Activated naive CD4-positive, alpha-beta T cell treated with anti-CD3 and anti-CD28 coated beads, Interleukin-2, amount 10 ng/mL, durations not matched to agents 7 days and 5 days (primary cell): ENCODE measurements around the gene DNMT1.
"Not testable (repeated sequence)": the region's sequence is repeated elsewhere in the genome, so short reads cannot be mapped to it uniquely, and the experiment has no call there.

Experiments
- CTCF ChIA-PET: fragments of 350-600 bp; sonication (Branson Sonifier 250); formaldehyde crosslinking; loops from one replicate; lab custom pipeline; 2021; ENCODE audit warnings: antibody characterized with exemption; lab: Charles Lee
- DNase-seq: peaks from one replicate; pipeline ENCODE4 v3.0.0-alpha.2; 2020
- H3K27ac Mint-ChIP-seq: one replicate; pipeline ENCODE4 v1.8.0; 2021; ENCODE audit warnings: mild to moderate bottlenecking, moderate library complexity, mixed read lengths
- H3K27me3 Mint-ChIP-seq: one replicate; pipeline ENCODE4 v1.8.0; 2021; ENCODE audit warnings: mild to moderate bottlenecking, mixed read lengths
- H3K36me3 Mint-ChIP-seq: one replicate; pipeline ENCODE4 v1.8.0; 2021; ENCODE audit warnings: mixed read lengths
- H3K4me1 Mint-ChIP-seq: one replicate; pipeline ENCODE4 v1.8.0; 2021; ENCODE audit warnings: mixed read lengths
- H3K4me3 Mint-ChIP-seq: one replicate; pipeline ENCODE4 v1.8.0; 2021; ENCODE audit warnings: mild to moderate bottlenecking, moderate library complexity, mixed read lengths
- H3K9me3 Mint-ChIP-seq: one replicate; pipeline ENCODE4 v1.8.0; 2021; ENCODE audit warnings: mixed read lengths

DNMT1 gene

GRCh38 chr19:10207026-10207425 lies 12.3 kb upstream of the DNMT1 start:
- H3K4me3 Mint-ChIP-seq = no peak overlapping the region
- no peaks in the 10 kb centered on the region for H3K4me1 Mint-ChIP-seq
- peaks cover 7% of the 10 kb centered on the region for H3K9me3 Mint-ChIP-seq
- no peak for DNase-seq
- H3K27me3 Mint-ChIP-seq = peaks cover 26% of the 10 kb centered on the region
- H3K36me3 Mint-ChIP-seq = no peaks in the 10 kb centered on the region
- no peak overlapping the region for H3K27ac Mint-ChIP-seq
- CTCF ChIA-PET = interaction anchor here (0.7 to 1.0 kb wide), 2 partner anchors 13 to 43 kb away, joined by 3 read pairs; no protein-coding TSS in a partner anchor

GRCh38 chr19:10206226-10206885 lies 11.6 kb upstream of the DNMT1 start:
- no peak overlapping the region for H3K4me3 Mint-ChIP-seq
- CTCF ChIA-PET = interaction anchor here (0.6 to 1.0 kb wide), 3 partner anchors 9 to 44 kb away, joined by 3 read pairs; no protein-coding TSS in a partner anchor
- no peak for DNase-seq

GRCh38 chr19:10205636-10206035 lies 10.9 kb upstream of the DNMT1 start:
- Mint-ChIP-seq H3K4me1 (no peaks in the 10 kb centered on the region), H3K9me3 (peaks cover 7% of the 10 kb centered on the region), H3K27me3 (peaks cover 22% of the 10 kb centered on the region), H3K27ac (no peak overlapping the region), H3K36me3 (no peaks in the 10 kb centered on the region), H3K4me3 (no peak overlapping the region)
- CTCF ChIA-PET = interaction anchor here (0.6 to 1.0 kb wide), 2 partner anchors 10 to 45 kb away, joined by 3 read pairs; no protein-coding TSS in a partner anchor
- DNase-seq = no peak

More at GRCh38 chr19:10206226-10206885, 11.6 kb upstream of the DNMT1 start:
- Mint-ChIP-seq H3K27me3 (peaks cover 22% of the 10 kb centered on the region), H3K27ac (no peak overlapping the region), H3K4me1 (no peaks in the 10 kb centered on the region), H3K9me3 (peaks cover 7% of the 10 kb centered on the region), H3K36me3 (no peaks in the 10 kb centered on the region)

- Mint-ChIP-seq H3K4me1 (peaks cover 9% of the 10 kb centered on the region), H3K36me3 (no peaks in the 10 kb centered on the region), H3K27ac (no peak overlapping the region), H3K4me3 (no peak overlapping the region), H3K9me3 (peaks cover 7% of the 10 kb centered on the region), H3K27me3 (peaks cover 11% of the 10 kb centered on the region)
- DNase-seq = no peak
- CTCF ChIA-PET = interaction anchor here (1.0 kb wide), 1 partner anchor 46 kb away, joined by 3 read pairs; no protein-coding TSS in a partner anchor
Measured at GRCh38 chr19:10203686-10204085, 8.9 kb upstream of the DNMT1 start.

- Mint-ChIP-seq H3K27ac (no peak overlapping the region), H3K36me3 (no peaks in the 10 kb centered on the region), H3K27me3 (peaks cover 8% of the 10 kb centered on the region), H3K4me1 (peaks cover 19% of the 10 kb centered on the region), H3K4me3 (no peak overlapping the region), H3K9me3 (no peaks in the 10 kb centered on the region)
- CTCF ChIA-PET = interaction anchor here (0.8 to 4.6 kb wide), 4 partner anchors 10 to 49 kb away, joined by 3 to 24 read pairs (median 3); no protein-coding TSS in a partner anchor
- DNase-seq = no peak
Measured at GRCh38 chr19:10201176-10201575, 6.4 kb upstream of the DNMT1 start.

GRCh38 chr19:10200101-10200500 lies 5.3 kb upstream of the DNMT1 start:
- H3K9me3 Mint-ChIP-seq, DNase-seq, H3K36me3 Mint-ChIP-seq, H3K27me3 Mint-ChIP-seq, H3K4me3 Mint-ChIP-seq, H3K27ac Mint-ChIP-seq: not testable (repeated sequence)
- peaks cover 24% of the 10 kb centered on the region for H3K4me1 Mint-ChIP-seq
- CTCF ChIA-PET = interaction anchor here (1.4 to 4.6 kb wide), 2 partner anchors 28 to 50 kb away, joined by 3 to 24 read pairs; no protein-coding TSS in a partner anchor

GRCh38 chr19:10198889-10199644 lies 4.3 kb upstream of the DNMT1 start:
- DNase-seq = peak; percentile 38
- H3K27me3 Mint-ChIP-seq, H3K9me3 Mint-ChIP-seq, H3K36me3 Mint-ChIP-seq: not testable (repeated sequence)
- CTCF ChIA-PET = interaction anchor here (1.4 to 4.6 kb wide), 2 partner anchors 29 to 51 kb away, joined by 3 to 24 read pairs; no protein-coding TSS in a partner anchor
- peak overlapping the region; percentile 86 for H3K27ac Mint-ChIP-seq
- peak overlapping the region; percentile 46 for H3K4me3 Mint-ChIP-seq
- H3K4me1 Mint-ChIP-seq = peaks cover 27% of the 10 kb centered on the region

GRCh38 chr19:10195199-10195519 lies 406 bp upstream of the DNMT1 start:
- H3K27me3 Mint-ChIP-seq = peaks cover 4% of the 10 kb centered on the region

GRCh38 chr19:10193790-10194499 lies 808 bp downstream of the DNMT1 start:
- peaks cover 30% of the 10 kb centered on the region for H3K36me3 Mint-ChIP-seq
- peaks cover 53% of the 10 kb centered on the region for H3K4me1 Mint-ChIP-seq
- H3K27me3 Mint-ChIP-seq = peaks cover 4% of the 10 kb centered on the region
- H3K4me3 Mint-ChIP-seq = peak overlapping the region; percentile 99
- H3K9me3 Mint-ChIP-seq = no peaks in the 10 kb centered on the region
- DNase-seq = peak; percentile 21
- CTCF ChIA-PET = interaction anchor here (0.6 to 4.1 kb wide), 2 partner anchors 18 to 56 kb away, joined by 5 to 16 read pairs; no protein-coding TSS in a partner anchor
- peak overlapping the region; percentile 98 for H3K27ac Mint-ChIP-seq

More at GRCh38 chr19:10195199-10195519, 406 bp upstream of the DNMT1 start:
- Mint-ChIP-seq H3K36me3 (peaks cover 22% of the 10 kb centered on the region), H3K9me3 (no peaks in the 10 kb centered on the region), H3K4me3 (peak overlapping the region; percentile 99), H3K27ac (peak overlapping the region; percentile 98), H3K4me1 (peaks cover 53% of the 10 kb centered on the region)
- CTCF ChIA-PET = interaction anchor here (4.1 kb wide), 1 partner anchor 55 kb away, joined by 16 read pairs; no protein-coding TSS in a partner anchor
- no peak for DNase-seq

- peak overlapping the region; percentile 98 for H3K27ac Mint-ChIP-seq
- CTCF ChIA-PET = interaction anchor here (0.7 to 4.1 kb wide), 2 partner anchors 27 to 57 kb away, joined by 3 to 16 read pairs; no protein-coding TSS in a partner anchor
- peaks cover 54% of the 10 kb centered on the region for H3K4me1 Mint-ChIP-seq
- peaks cover 32% of the 10 kb centered on the region for H3K36me3 Mint-ChIP-seq
- no peaks in the 10 kb centered on the region for H3K9me3 Mint-ChIP-seq
- peaks cover 4% of the 10 kb centered on the region for H3K27me3 Mint-ChIP-seq
- H3K4me3 Mint-ChIP-seq = peak overlapping the region; percentile 99
- no peak for DNase-seq
Measured at GRCh38 chr19:10192922-10193321, 1.8 kb downstream of the DNMT1 start.

- DNase-seq = no peak
- Mint-ChIP-seq H3K4me3 (no peak overlapping the region), H3K36me3 (peaks cover 41% of the 10 kb centered on the region), H3K4me1 (peaks cover 50% of the 10 kb centered on the region), H3K27ac (no peak overlapping the region), H3K9me3 (no peaks in the 10 kb centered on the region), H3K27me3 (peaks cover 4% of the 10 kb centered on the region)
- CTCF ChIA-PET = no interaction called here
Measured at GRCh38 chr19:10191347-10191746, 3.4 kb downstream of the DNMT1 start.

GRCh38 chr19:10190026-10190425 lies 4.7 kb downstream of the DNMT1 start:
- Mint-ChIP-seq H3K36me3 (peaks cover 46% of the 10 kb centered on the region), H3K4me1 (peaks cover 47% of the 10 kb centered on the region), H3K9me3 (no peaks in the 10 kb centered on the region), H3K27ac (peak overlapping the region; percentile 53), H3K4me3 (no peak overlapping the region), H3K27me3 (peaks cover 4% of the 10 kb centered on the region)
- no peak for DNase-seq
- CTCF ChIA-PET = interaction anchor here (1.4 kb wide), 1 partner anchor 60 kb away, joined by 7 read pairs; no protein-coding TSS in a partner anchor

GRCh38 chr19:10189616-10190015 lies 5.1 kb downstream of the DNMT1 start:
- peaks cover 46% of the 10 kb centered on the region for H3K4me1 Mint-ChIP-seq
- no peaks in the 10 kb centered on the region for H3K9me3 Mint-ChIP-seq
- peaks cover under 1% of the 10 kb centered on the region for H3K27me3 Mint-ChIP-seq
- CTCF ChIA-PET = interaction anchor here (1.4 kb wide), 1 partner anchor 60 kb away, joined by 7 read pairs; no protein-coding TSS in a partner anchor
- H3K36me3 Mint-ChIP-seq = peaks cover 48% of the 10 kb centered on the region
- no peak for DNase-seq
- no peak overlapping the region for H3K4me3 Mint-ChIP-seq
- H3K27ac Mint-ChIP-seq = peak overlapping the region; percentile 53
